ENCODE measurements around the gene SLC35A3.

Gene SLC35A3

GRCh38 chr1:100027212-100027611 lies 57.4 kb downstream of the SLC35A3 start:
- Histone ChIP-seq H3K79me2 (ENCODE audit: low read length) (no peaks in the 10 kb centered on the region), H3K9me2 (replicated peaks; ENCODE audit: insufficient read depth, low read length) (no peaks in the 10 kb centered on the region), H3K27me3 (replicated peaks; ENCODE audit: insufficient read depth, low read length) (no peaks in the 10 kb centered on the region), H3K4me2 (ENCODE audit: low read depth, low read length) (no peak overlapping the region), H4K20me1 (ENCODE audit: insufficient read depth, low read length) (no peaks in the 10 kb centered on the region), H2AFZ (ENCODE audit: low read length) (no peak overlapping the region), H3K4me1 (ENCODE audit: low read length) (no peaks in the 10 kb centered on the region), H3K27ac (ENCODE audit: low read length) (no peak overlapping the region), H3K9me3 (replicated peaks; ENCODE audit: insufficient read depth, low read length) (no peaks in the 10 kb centered on the region), H3K9ac (ENCODE audit: low read length) (no peak overlapping the region), H3F3A (ENCODE audit: insufficient read depth, low read length) (no peaks in the 10 kb centered on the region), H3K4me3 (ENCODE audit: low read length) (no peak overlapping the region), H3K36me3 (replicated peaks; ENCODE audit: insufficient read depth, low read length) (no peaks in the 10 kb centered on the region)
- no peak for TF ChIP-seq EZH2phosphoT487 (IDR thresholded peaks at IDR 0.05; ENCODE audit: low read length)
- no peak for DNase-seq

GRCh38 chr1:100028765-100029164 lies 59.0 kb downstream of the SLC35A3 start:
- no peaks in the 10 kb centered on the region for H3K9me2 ChIP-seq (replicated peaks; ENCODE audit: insufficient read depth, low read length)
- H3K36me3 ChIP-seq (replicated peaks; ENCODE audit: insufficient read depth, low read length), result no peaks in the 10 kb centered on the region
- no peaks in the 10 kb centered on the region for H3K9me3 ChIP-seq (replicated peaks; ENCODE audit: insufficient read depth, low read length)
- H2AFZ ChIP-seq (ENCODE audit: low read length), result no peak overlapping the region
- H3K27me3 ChIP-seq (replicated peaks; ENCODE audit: insufficient read depth, low read length), result no peaks in the 10 kb centered on the region
- no peak overlapping the region for H3K4me2 ChIP-seq (ENCODE audit: low read depth, low read length)
- no peaks in the 10 kb centered on the region for H3K4me1 ChIP-seq (ENCODE audit: low read length)
- no peaks in the 10 kb centered on the region for H4K20me1 ChIP-seq (ENCODE audit: insufficient read depth, low read length)
- no peak for TF ChIP-seq EZH2phosphoT487 (IDR thresholded peaks at IDR 0.05; ENCODE audit: low read length)
- no peak for TF ChIP-seq EZH2 (optimal IDR thresholded peaks at IDR 0.05; ENCODE audit: low read depth, low read length)
- TF ChIP-seq CTCF (IDR thresholded peaks at IDR 0.05; ENCODE audit: low read length), result no peak
- no peak overlapping the region for H3K9ac ChIP-seq (ENCODE audit: low read length)
- no peak overlapping the region for H3K4me3 ChIP-seq (ENCODE audit: low read length)
- no peaks in the 10 kb centered on the region for H3K79me2 ChIP-seq (ENCODE audit: low read length)
- no peaks in the 10 kb centered on the region for H3F3A ChIP-seq (ENCODE audit: insufficient read depth, low read length)
- H3K27ac ChIP-seq (ENCODE audit: low read length), result no peak overlapping the region
- no peak for DNase-seq

GRCh38 chr1:100034470-100034869 lies 64.7 kb downstream of the SLC35A3 start:
- H3K79me2 ChIP-seq (ENCODE audit: low read length), result peaks cover 25% of the 10 kb centered on the region
- no peaks in the 10 kb centered on the region for H4K20me1 ChIP-seq (ENCODE audit: insufficient read depth, low read length)
- H3K27me3 ChIP-seq (replicated peaks; ENCODE audit: insufficient read depth, low read length), result no peaks in the 10 kb centered on the region
- no peak overlapping the region for H3K4me3 ChIP-seq (ENCODE audit: low read length)
- no peak overlapping the region for H3K9ac ChIP-seq (ENCODE audit: low read length)
- no peaks in the 10 kb centered on the region for H3K36me3 ChIP-seq (replicated peaks; ENCODE audit: insufficient read depth, low read length)
- TF ChIP-seq EZH2phosphoT487 (IDR thresholded peaks at IDR 0.05; ENCODE audit: low read length) (no peak), EZH2 (optimal IDR thresholded peaks at IDR 0.05; ENCODE audit: low read depth, low read length) (no peak), CTCF (IDR thresholded peaks at IDR 0.05; ENCODE audit: low read length) (peak; percentile 24)
- no peak overlapping the region for H3K4me2 ChIP-seq (ENCODE audit: low read depth, low read length)
- DNase-seq, result peak; percentile 25
- no peaks in the 10 kb centered on the region for H3K9me3 ChIP-seq (replicated peaks; ENCODE audit: insufficient read depth, low read length)
- H3K27ac ChIP-seq (ENCODE audit: low read length), result no peak overlapping the region
- no peaks in the 10 kb centered on the region for H3K4me1 ChIP-seq (ENCODE audit: low read length)
- peaks cover 8% of the 10 kb centered on the region for H3F3A ChIP-seq (ENCODE audit: insufficient read depth, low read length)
- H2AFZ ChIP-seq (ENCODE audit: low read length), result no peak overlapping the region
- H3K9me2 ChIP-seq (replicated peaks; ENCODE audit: insufficient read depth, low read length), result no peaks in the 10 kb centered on the region

- Histone ChIP-seq H3K79me2 (ENCODE audit: low read length) (peaks cover 33% of the 10 kb centered on the region), H3K27me3 (replicated peaks; ENCODE audit: insufficient read depth, low read length) (no peaks in the 10 kb centered on the region), H2AFZ (ENCODE audit: low read length) (no peak overlapping the region), H3K27ac (ENCODE audit: low read length) (no peak overlapping the region), H3K9me3 (replicated peaks; ENCODE audit: insufficient read depth, low read length) (no peaks in the 10 kb centered on the region), H3K36me3 (replicated peaks; ENCODE audit: insufficient read depth, low read length) (no peaks in the 10 kb centered on the region), H3F3A (ENCODE audit: insufficient read depth, low read length) (peaks cover 9% of the 10 kb centered on the region), H3K4me3 (ENCODE audit: low read length) (no peak overlapping the region), H4K20me1 (ENCODE audit: insufficient read depth, low read length) (no peaks in the 10 kb centered on the region), H3K4me1 (ENCODE audit: low read length) (no peaks in the 10 kb centered on the region), H3K9ac (ENCODE audit: low read length) (no peak overlapping the region), H3K9me2 (replicated peaks; ENCODE audit: insufficient read depth, low read length) (no peaks in the 10 kb centered on the region), H3K4me2 (ENCODE audit: low read depth, low read length) (no peak overlapping the region)
- DNase-seq, result no peak
- no peak for TF ChIP-seq EZH2phosphoT487 (IDR thresholded peaks at IDR 0.05; ENCODE audit: low read length)
- TF ChIP-seq CTCF (IDR thresholded peaks at IDR 0.05; ENCODE audit: low read length), result no peak
- no peak for TF ChIP-seq EZH2 (optimal IDR thresholded peaks at IDR 0.05; ENCODE audit: low read depth, low read length)
Observed at GRCh38 chr1:100035214-100035613, 65.4 kb downstream of the SLC35A3 start.
